ENCODE results near the gene KMT2D.
A peak's percentile ranks its signal among the peaks of the same experiment; 100 is the strongest.

Gene KMT2D

DNA sequence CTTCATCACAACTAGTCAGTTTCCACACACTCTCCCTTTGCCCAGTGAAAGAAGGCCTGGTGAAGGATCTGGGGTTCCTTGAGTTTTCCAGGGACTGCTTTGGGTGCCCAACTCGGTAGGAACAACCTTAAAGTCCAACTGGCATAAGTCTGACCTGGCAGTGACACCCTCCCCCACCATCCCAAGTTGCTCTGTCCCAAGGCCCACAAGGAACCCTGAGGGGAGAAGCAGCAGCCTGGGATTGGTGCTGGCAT lies 1.6 kb downstream of the KMT2D start:
- Histone ChIP-seq H3K18ac (ENCODE audit: low read length) (no peak overlapping the region), H3K79me1 (ENCODE audit: low read depth, low read length) (peaks cover 17% of the 10 kb centered on the region), H3K27me3 (ENCODE audit: control insufficient read depth in 3 of 3, insufficient read depth in 3 of 3, low read depth in 1 of 3, low read length in 3 of 3) (no peaks in the 10 kb centered on the region), H2BK15ac (ENCODE audit: low read length) (no peak overlapping the region), H3K27ac (replicated peaks; ENCODE audit: low read length) (no peak overlapping the region), H3K4me3 (ENCODE audit: low read length in 2 of 2) (peak overlapping the region; percentile 80 to 98), H4K8ac (ENCODE audit: low read depth, low read length) (no peak overlapping the region), H2BK5ac (ENCODE audit: low read length) (no peak overlapping the region), H3K23ac (ENCODE audit: low read depth, low read length, poor library complexity) (no peak overlapping the region), H3K14ac (ENCODE audit: low read length) (no peak overlapping the region), H3K9me3 (replicated peaks in 1 of 2; ENCODE audit: control insufficient read depth in 2 of 2, insufficient read depth in 1 of 2, low read depth in 1 of 2, low read length in 2 of 2) (no peaks in the 10 kb centered on the region), H2BK12ac (ENCODE audit: low read length) (no peak overlapping the region), H2AK5ac (ENCODE audit: low read depth, low read length) (peak overlapping the region; percentile 38), H3K4ac (ENCODE audit: low read length) (no peak overlapping the region), H3K9ac (ENCODE audit: low read depth, low read length, poor library complexity) (peak overlapping the region; percentile 81), H3K4me2 (ENCODE audit: insufficient read depth, low read length, poor library complexity, severe bottlenecking) (peak overlapping the region; percentile 95), H4K91ac (ENCODE audit: low read depth, low read length, poor library complexity) (no peak overlapping the region), H2BK120ac (ENCODE audit: low read depth, low read length) (no peak overlapping the region), H2AFZ (ENCODE audit: low read length) (no peak overlapping the region), H3K4me1 (ENCODE audit: control insufficient read depth in 2 of 2, insufficient read depth in 1 of 2, low read depth in 1 of 2, low read length in 2 of 2) (peaks cover 26 to 32% of the 10 kb centered on the region in 2 donors), H3K36me3 (replicated peaks in 1 of 2; ENCODE audit: control insufficient read depth in 2 of 2, insufficient read depth in 2 of 2, low read length in 2 of 2) (peaks cover 16 to 40% of the 10 kb centered on the region in 2 donors)
- WGBS, 2 donors (ENCODE audit: extremely low coverage in 2 of 2, insufficient read length in 2 of 2, insufficient replicate concordance in 1 of 2) = no CpG with 5 or more reads among the region's 1 CpG
- DNase-seq (ENCODE audit: low spot score) = no peak

DNA sequence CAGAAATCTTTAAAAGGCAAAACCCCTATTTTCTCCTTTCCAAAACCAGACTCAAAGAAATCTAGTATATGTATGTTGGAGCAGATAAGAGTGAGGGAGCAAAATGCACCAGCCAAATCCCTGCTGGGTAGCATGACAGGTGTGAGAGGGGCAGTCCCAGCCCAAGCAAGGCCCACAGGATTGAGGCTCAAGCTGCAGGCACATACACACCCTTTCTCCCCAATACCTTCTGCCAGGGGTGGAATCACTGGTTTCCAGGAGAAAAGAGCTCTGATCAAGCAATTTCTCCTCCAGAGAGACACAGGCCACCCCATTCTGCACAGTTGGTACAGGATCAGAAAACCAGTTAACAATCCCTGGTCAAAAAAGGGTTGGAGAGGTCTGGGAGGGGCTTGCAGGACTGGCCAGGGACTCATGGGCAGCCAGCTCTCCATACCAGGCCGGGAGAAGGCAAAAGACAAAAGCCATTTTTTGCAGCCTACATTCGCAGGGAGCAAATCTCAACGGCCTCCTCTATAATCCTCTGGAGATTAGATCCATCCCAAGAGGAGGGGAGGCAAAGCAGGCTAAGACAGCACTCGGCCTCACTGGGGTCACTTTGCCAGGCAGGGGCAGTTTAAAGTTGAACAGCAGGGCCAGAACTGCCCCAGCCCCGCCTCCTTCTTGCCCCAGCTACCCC lies 2.1 kb downstream of the KMT2D start:
- no peak overlapping the region for H3K23ac ChIP-seq (ENCODE audit: low read depth, low read length, poor library complexity)
- no peak overlapping the region for H4K8ac ChIP-seq (ENCODE audit: low read depth, low read length)
- no peak overlapping the region for H2AK5ac ChIP-seq (ENCODE audit: low read depth, low read length)
- peak overlapping the region; percentile 81 for H3K9ac ChIP-seq (ENCODE audit: low read depth, low read length, poor library complexity)
- H4K91ac ChIP-seq (ENCODE audit: low read depth, low read length, poor library complexity) = no peak overlapping the region
- H3K4ac ChIP-seq (ENCODE audit: low read length) = no peak overlapping the region
- H3K4me3 ChIP-seq (ENCODE audit: low read length in 2 of 2) = peak overlapping the region; percentile 80 to 98
- H3K14ac ChIP-seq (ENCODE audit: low read length) = no peak overlapping the region
- H2BK15ac ChIP-seq (ENCODE audit: low read length) = no peak overlapping the region
- no peak overlapping the region for H3K18ac ChIP-seq (ENCODE audit: low read length)
- H3K27me3 ChIP-seq (ENCODE audit: control insufficient read depth in 3 of 3, insufficient read depth in 3 of 3, low read depth in 1 of 3, low read length in 3 of 3) = no peaks in the 10 kb centered on the region
- no CpG with 5 or more reads among the region's 5 CpGs for WGBS, 2 donors (ENCODE audit: extremely low coverage in 2 of 2, insufficient read length in 2 of 2, insufficient replicate concordance in 1 of 2)
- H2BK120ac ChIP-seq (ENCODE audit: low read depth, low read length) = no peak overlapping the region
- H2AFZ ChIP-seq (ENCODE audit: low read length) = no peak overlapping the region
- no peaks in the 10 kb centered on the region for H3K9me3 ChIP-seq (replicated peaks in 1 of 2; ENCODE audit: control insufficient read depth in 2 of 2, insufficient read depth in 1 of 2, low read depth in 1 of 2, low read length in 2 of 2)
- peaks cover 26 to 32% of the 10 kb centered on the region in 2 donors for H3K4me1 ChIP-seq (ENCODE audit: control insufficient read depth in 2 of 2, insufficient read depth in 1 of 2, low read depth in 1 of 2, low read length in 2 of 2)
- no peak for DNase-seq (ENCODE audit: low spot score)
- H3K27ac ChIP-seq (replicated peaks; ENCODE audit: low read length) = no peak overlapping the region
- H3K79me1 ChIP-seq (ENCODE audit: low read depth, low read length) = peaks cover 17% of the 10 kb centered on the region
- peak overlapping the region; percentile 95 for H3K4me2 ChIP-seq (ENCODE audit: insufficient read depth, low read length, poor library complexity, severe bottlenecking)
- H3K36me3 ChIP-seq (replicated peaks in 1 of 2; ENCODE audit: control insufficient read depth in 2 of 2, insufficient read depth in 2 of 2, low read length in 2 of 2) = peaks cover 20 to 44% of the 10 kb centered on the region in 2 donors
- H2BK12ac ChIP-seq (ENCODE audit: low read length) = no peak overlapping the region
- no peak overlapping the region for H2BK5ac ChIP-seq (ENCODE audit: low read length)

DNA sequence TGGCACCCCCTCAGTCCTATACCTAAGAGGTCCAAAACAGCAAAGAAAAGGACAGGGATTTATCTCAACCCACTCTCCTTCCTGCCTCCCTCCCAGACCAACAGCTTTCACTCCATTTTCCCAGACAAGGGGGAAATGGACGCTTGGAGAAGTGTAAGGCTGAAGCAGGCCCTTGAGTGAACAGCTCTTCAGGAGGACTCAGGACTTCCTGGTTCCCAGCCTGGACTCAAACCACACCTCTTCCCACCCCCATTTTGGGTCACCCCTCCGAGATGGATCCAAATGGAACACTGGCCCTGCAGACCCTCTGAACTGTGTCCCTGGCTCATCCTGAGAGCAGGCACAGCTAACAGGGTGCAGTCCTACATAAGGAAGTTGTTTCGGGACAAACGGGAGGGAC lies 2.7 kb downstream of the KMT2D start:
- Histone ChIP-seq H3K4me3 (ENCODE audit: low read length in 2 of 2) (peak overlapping the region in 1 of 2 donors; percentile 80), H3K23ac (ENCODE audit: low read depth, low read length, poor library complexity) (no peak overlapping the region), H2BK15ac (ENCODE audit: low read length) (no peak overlapping the region), H2AFZ (ENCODE audit: low read length) (no peak overlapping the region), H3K27ac (replicated peaks; ENCODE audit: low read length) (no peak overlapping the region), H2BK120ac (ENCODE audit: low read depth, low read length) (no peak overlapping the region), H3K14ac (ENCODE audit: low read length) (no peak overlapping the region), H3K27me3 (ENCODE audit: control insufficient read depth in 3 of 3, insufficient read depth in 3 of 3, low read depth in 1 of 3, low read length in 3 of 3) (no peaks in the 10 kb centered on the region), H3K4ac (ENCODE audit: low read length) (no peak overlapping the region), H2BK5ac (ENCODE audit: low read length) (no peak overlapping the region), H3K4me1 (ENCODE audit: control insufficient read depth in 2 of 2, insufficient read depth in 1 of 2, low read depth in 1 of 2, low read length in 2 of 2) (peaks cover 26 to 32% of the 10 kb centered on the region in 2 donors), H3K18ac (ENCODE audit: low read length) (no peak overlapping the region), H4K91ac (ENCODE audit: low read depth, low read length, poor library complexity) (no peak overlapping the region), H2AK5ac (ENCODE audit: low read depth, low read length) (no peak overlapping the region), H2BK12ac (ENCODE audit: low read length) (no peak overlapping the region), H4K8ac (ENCODE audit: low read depth, low read length) (no peak overlapping the region), H3K4me2 (ENCODE audit: insufficient read depth, low read length, poor library complexity, severe bottlenecking) (peak overlapping the region; percentile 95), H3K79me1 (ENCODE audit: low read depth, low read length) (peaks cover 17% of the 10 kb centered on the region), H3K36me3 (replicated peaks in 1 of 2; ENCODE audit: control insufficient read depth in 2 of 2, insufficient read depth in 2 of 2, low read length in 2 of 2) (peaks cover 26 to 50% of the 10 kb centered on the region in 2 donors), H3K9ac (ENCODE audit: low read depth, low read length, poor library complexity) (peak overlapping the region; percentile 83), H3K9me3 (replicated peaks in 1 of 2; ENCODE audit: control insufficient read depth in 2 of 2, insufficient read depth in 1 of 2, low read depth in 1 of 2, low read length in 2 of 2) (no peaks in the 10 kb centered on the region)
- DNase-seq (ENCODE audit: low spot score) = no peak
- WGBS, 2 donors (ENCODE audit: extremely low coverage in 2 of 2, insufficient read length in 2 of 2, insufficient replicate concordance in 1 of 2) = no CpG with 5 or more reads among the region's 4 CpGs

DNA sequence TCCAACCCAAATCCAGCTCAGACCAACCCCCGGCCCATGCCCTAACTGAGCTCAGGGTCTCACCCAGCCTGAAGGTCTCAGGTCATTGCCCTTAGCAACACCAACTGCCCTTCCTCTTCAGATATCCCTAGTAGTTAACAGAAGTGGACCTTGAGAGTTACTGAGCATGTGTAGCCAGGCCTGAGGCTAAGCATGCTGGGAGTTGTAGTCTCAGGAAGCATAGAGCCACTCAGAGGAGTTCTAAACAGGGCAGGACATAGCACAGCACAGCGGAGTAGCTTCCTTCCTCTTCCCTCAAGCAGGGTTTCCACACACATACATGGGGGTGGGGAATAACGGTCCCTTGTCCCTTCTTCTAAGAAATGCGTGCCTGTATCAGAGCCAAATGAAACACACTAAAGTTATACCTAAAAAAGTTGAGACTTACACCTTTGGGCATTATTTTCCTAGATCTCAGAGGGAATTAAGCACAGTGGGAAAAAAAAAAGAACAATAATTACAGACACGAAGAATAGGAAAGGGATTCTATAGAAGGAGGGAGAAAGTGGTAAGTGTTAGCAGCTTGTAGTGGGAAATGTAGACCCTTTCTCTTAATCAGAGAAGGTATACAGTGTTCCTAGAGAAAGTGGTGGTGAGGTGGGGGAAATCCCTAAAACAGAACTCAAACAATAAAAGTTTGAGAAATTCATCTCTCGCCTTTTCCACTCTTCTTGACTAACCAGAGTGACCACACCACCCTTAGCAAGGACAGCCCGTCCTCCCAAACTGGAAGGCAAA lies 4.4 kb downstream of the KMT2D start:
- Histone ChIP-seq H3K23ac (ENCODE audit: low read depth, low read length, poor library complexity) (no peak overlapping the region), H3K4me3 (ENCODE audit: low read length in 2 of 2) (no peak overlapping the region), H2AFZ (ENCODE audit: low read length) (no peak overlapping the region), H4K91ac (ENCODE audit: low read depth, low read length, poor library complexity) (no peak overlapping the region), H3K4ac (ENCODE audit: low read length) (no peak overlapping the region), H4K8ac (ENCODE audit: low read depth, low read length) (no peak overlapping the region), H3K14ac (ENCODE audit: low read length) (no peak overlapping the region), H2AK5ac (ENCODE audit: low read depth, low read length) (no peak overlapping the region), H3K9me3 (replicated peaks in 1 of 2; ENCODE audit: control insufficient read depth in 2 of 2, insufficient read depth in 1 of 2, low read depth in 1 of 2, low read length in 2 of 2) (no peaks in the 10 kb centered on the region), H2BK120ac (ENCODE audit: low read depth, low read length) (no peak overlapping the region), H3K27ac (replicated peaks; ENCODE audit: low read length) (no peak overlapping the region), H3K27me3 (ENCODE audit: control insufficient read depth in 3 of 3, insufficient read depth in 3 of 3, low read depth in 1 of 3, low read length in 3 of 3) (no peaks in the 10 kb centered on the region), H2BK5ac (ENCODE audit: low read length) (no peak overlapping the region), H3K79me1 (ENCODE audit: low read depth, low read length) (peaks cover 17% of the 10 kb centered on the region), H3K18ac (ENCODE audit: low read length) (no peak overlapping the region), H3K4me2 (ENCODE audit: insufficient read depth, low read length, poor library complexity, severe bottlenecking) (no peak overlapping the region), H3K4me1 (ENCODE audit: control insufficient read depth in 2 of 2, insufficient read depth in 1 of 2, low read depth in 1 of 2, low read length in 2 of 2) (peaks cover 24 to 29% of the 10 kb centered on the region in 2 donors), H2BK15ac (ENCODE audit: low read length) (no peak overlapping the region), H3K9ac (ENCODE audit: low read depth, low read length, poor library complexity) (no peak overlapping the region), H3K36me3 (replicated peaks in 1 of 2; ENCODE audit: control insufficient read depth in 2 of 2, insufficient read depth in 2 of 2, low read length in 2 of 2) (peaks cover 41 to 68% of the 10 kb centered on the region in 2 donors), H2BK12ac (ENCODE audit: low read length) (no peak overlapping the region)
- WGBS, 2 donors (ENCODE audit: extremely low coverage in 2 of 2, insufficient read length in 2 of 2, insufficient replicate concordance in 1 of 2) = no CpG with 5 or more reads among the region's 7 CpGs
- no peak for DNase-seq (ENCODE audit: low spot score)

All from neuronal stem cell (in vitro differentiated cells).